Panc1 (cell line): Measurements from ENCODE around the gene HEATR5A. TPM values are rescaled to one million over a fixed set of nuclear protein-coding genes. Genes with fewer than 3 reads are reported as not detected.

Experiments used
- ATAC-seq: fragments of 200-7000 bp; cut with Tn5 transposase; 2 replicates; pipeline ENCODE4 v1.9.1; 2020; ENCODE audit warnings: mild to moderate bottlenecking, moderate library complexity
- BruUV-seq: library from RNA; stranded (reverse); fragments of 400-500 nt; replicated peaks from 2 replicates; lab custom pipeline; 2021; lab: Mats Ljungman, UMichigan
- CTCF ChIA-PET: fragments of 300-600 bp; sonication (Branson Sonifier 250); formaldehyde crosslinking; loops from one replicate; lab custom pipeline; 2022; ENCODE audit warnings: antibody characterized with exemption; lab: Charles Lee
- POLR2A ChIA-PET: fragments of 300-600 bp; sonication (Branson Sonifier 250); formaldehyde crosslinking; loops from one replicate; lab custom pipeline; 2022; ENCODE audit warnings: antibody characterized with exemption; lab: Charles Lee
- DNase-seq: peaks from one replicate; pipeline ENCODE4 v3.0.0-alpha.2; 2010; ENCODE audit warnings: low read depth, low spot score
- H3K27ac ChIP-seq: 2 replicates; pipeline ENCODE4 v1.5.1; 2011; ENCODE audit warnings: mild to moderate bottlenecking, low read length, inconsistent platforms
- H3K27me3 ChIP-seq: fragments of 200-500 bp; sonication (Bioruptor generic); 2 replicates; pipeline ENCODE4 v1.6.0; 2014; ENCODE audit warnings: low read length, inconsistent platforms; ENCODE audit not compliant: control insufficient read depth, insufficient read depth
- H3K36me3 ChIP-seq: fragments of 200-500 bp; sonication (Bioruptor generic); 2 replicates; pipeline ENCODE4 v1.5.1; 2014; ENCODE audit warnings: inconsistent platforms, mild to moderate bottlenecking, low read length, moderate library complexity; ENCODE audit not compliant: control insufficient read depth, insufficient read depth
- H3K4me1 ChIP-seq: 2 replicates; pipeline ENCODE4 v1.5.1; 2011; ENCODE audit warnings: inconsistent platforms, mild to moderate bottlenecking, low read length, moderate library complexity; ENCODE audit not compliant: control insufficient read depth, insufficient read depth
- H3K4me3 ChIP-seq, 2 experiments: 2 replicates each; pipeline ENCODE4 v1.5.1; 2011 to 2012; ENCODE audit warnings: low read depth in 2 of 2, low read length in 2 of 2, mild to moderate bottlenecking in 2 of 2, inconsistent platforms in 1 of 2, moderate library complexity in 1 of 2
- H3K9me3 ChIP-seq: fragments of 200-500 bp; sonication (Bioruptor generic); 2 replicates; pipeline ENCODE4 v1.5.1; 2014; ENCODE audit warnings: low read depth, mild to moderate bottlenecking, inconsistent platforms, low read length, moderate library complexity; ENCODE audit not compliant: control insufficient read depth, insufficient read depth
- CTCF ChIP-seq: fragments of 450-650 bp; IDR thresholded peaks from 2 replicates; pipeline ENCODE4 v1.5.1; 2017; ENCODE audit warnings: mild to moderate bottlenecking
- POLR2AphosphoS5 ChIP-seq: IDR thresholded peaks from 2 replicates; pipeline ENCODE4 v1.6.1; 2012; ENCODE audit warnings: mild to moderate bottlenecking, low read depth, low read length, moderate library complexity
- REST ChIP-seq, 2 experiments: IDR thresholded peaks; 2 replicates each; pipeline ENCODE4 v1.6.1; 2011 to 2012; ENCODE audit warnings: low read depth in 2 of 2, control low read depth in 1 of 2, low read length in 1 of 2, mild to moderate bottlenecking in 1 of 2, moderate library complexity in 1 of 2; ENCODE audit not compliant: insufficient read depth in 1 of 2
- SIN3A ChIP-seq: IDR thresholded peaks from 2 replicates; pipeline ENCODE4 v1.6.1; 2012; ENCODE audit warnings: low read depth, mild to moderate bottlenecking, low read length, moderate library complexity, borderline replicate concordance; ENCODE audit not compliant: insufficient read depth
- TCF7L2 ChIP-seq: IDR thresholded peaks from 2 replicates; pipeline ENCODE4 v1.6.1; 2011; ENCODE audit warnings: mild to moderate bottlenecking, low read depth, low read length, inconsistent platforms
- in situ Hi-C: cut with HindIII; loops from 2 replicates; pipeline ENCODE4 v1.10.0; 2016; ENCODE audit warnings: low sequenced_read_pairs, low pct_unique_long_range_greater_than_20kb
- intact Hi-C: fragments of 100-400 bp; cut with micrococcal nuclease; formaldehyde crosslinking; loops from one replicate; pipeline ENCODE4 v1.10.0; 2022; ENCODE audit not compliant: unreplicated experiment
- total RNA-seq: library from RNA; stranded (reverse); gene quantifications from one replicate; pipeline ENCODE4 v1.2.1, GENCODE V29; 2021; ENCODE audit not compliant: unreplicated experiment

The HEATR5A gene
- total RNA-seq, 1 experiment from 2014 or later: 22.0 TPM

- Histone ChIP-seq H3K27me3 (no peaks in the 10 kb centered on the region), H3K4me1 (no peaks in the 10 kb centered on the region), H3K9me3 (no peaks in the 10 kb centered on the region), H3K27ac (no peak overlapping the region), H3K4me3 (no peak overlapping the region), H3K36me3 (peaks cover 3% of the 10 kb centered on the region; the same call in 1 of the 2 replicates)
- POLR2A ChIA-PET: no interaction called here
- no peak for ATAC-seq
- in situ Hi-C loops (no loop called here), intact Hi-C loops (no loop called here)
- DNase-seq: no peak
- CTCF ChIA-PET: no interaction called here
- BruUV-seq: no TSS peak
- TF ChIP-seq REST (IDR thresholded peaks at IDR 0.05; ENCODE audit: insufficient read depth in 1 of 2, low read depth in 2 of 2, low read length in 1 of 2) (no peak), SIN3A (no peak), POLR2AphosphoS5 (no peak), TCF7L2 (no peak), CTCF (no peak)
Measured at GRCh38 chr14:31297701-31298344, 122.5 kb downstream of the HEATR5A start.

- Histone ChIP-seq H3K27ac (no peak overlapping the region), H3K4me1 (no peaks in the 10 kb centered on the region), H3K36me3 (no peaks in the 10 kb centered on the region; the same call in 1 of the 2 replicates), H3K27me3 (no peaks in the 10 kb centered on the region), H3K9me3 (no peaks in the 10 kb centered on the region), H3K4me3 (no peak overlapping the region)
- ChIA-PET POLR2A (no interaction called here), CTCF (no interaction called here)
- intact Hi-C loops: no loop called here
- BruUV-seq: no TSS peak
- in situ Hi-C loops: no loop called here
- DNase-seq (no peak), ATAC-seq (no peak)
- no peak for TF ChIP-seq CTCF
- no peak for TF ChIP-seq POLR2AphosphoS5
- no peak for TF ChIP-seq TCF7L2
- TF ChIP-seq REST (IDR thresholded peaks at IDR 0.05; ENCODE audit: insufficient read depth in 1 of 2, low read depth in 2 of 2, low read length in 1 of 2): no peak
- no peak for TF ChIP-seq SIN3A
Measured at GRCh38 chr14:31297112-31297511, 123.2 kb downstream of the HEATR5A start.
